ENCODE data around the gene FAF1. TPM values are rescaled to one million over a fixed set of nuclear protein-coding genes. Genes with fewer than 3 reads are reported as not detected.

FAF1 gene
- total and polyA plus RNA-seq, 2 donors (not counting 3 experiments of a cell fraction or from before 2014, with no cell fraction given), result 9.0 to 57.6 TPM

DNA sequence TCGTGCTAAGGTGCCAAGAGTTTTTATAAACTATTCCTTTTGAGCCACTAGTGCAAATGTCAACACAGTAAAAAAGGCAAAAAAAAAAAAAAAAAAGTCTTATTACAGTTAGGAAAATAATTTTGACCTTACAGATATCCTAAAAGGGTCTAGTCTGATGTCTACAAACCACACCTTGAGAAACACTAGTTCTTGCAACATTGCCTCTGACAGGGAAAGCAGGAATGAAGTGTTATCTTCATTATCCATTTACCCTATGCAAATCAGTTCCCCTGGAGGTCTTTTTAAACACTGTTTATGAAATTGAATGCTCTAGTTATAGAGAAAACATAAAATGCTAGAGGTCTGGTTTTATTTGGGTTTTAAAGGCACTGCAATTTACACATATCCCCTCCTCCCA lies 421.6 kb downstream of the FAF1 start:
- no TSS peak for BruUV-seq (replicated peaks)
- TF ChIP-seq FOS (IDR thresholded peaks at IDR 0.05; ENCODE audit: borderline replicate concordance, insufficient read depth, low read length), result no peak
- TF ChIP-seq GATA2 (IDR thresholded peaks at IDR 0.05; ENCODE audit: insufficient read depth, insufficient read length, low read depth, low read length), result no peak
- no peak for TF ChIP-seq MYC (IDR thresholded peaks at IDR 0.05; ENCODE audit: low read depth, low read length)
- TF ChIP-seq MAX (IDR thresholded peaks at IDR 0.05; ENCODE audit: insufficient read depth, insufficient read length), result no peak
- TF ChIP-seq JUN (IDR thresholded peaks at IDR 0.05; ENCODE audit: borderline replicate concordance, insufficient read depth, insufficient read length, low read depth), result no peak
- no peak for TF ChIP-seq EZH2 (IDR thresholded peaks at IDR 0.05; ENCODE audit: borderline replicate concordance, low read depth, low read length, severe bottlenecking)
- TF ChIP-seq, protein P1, sequence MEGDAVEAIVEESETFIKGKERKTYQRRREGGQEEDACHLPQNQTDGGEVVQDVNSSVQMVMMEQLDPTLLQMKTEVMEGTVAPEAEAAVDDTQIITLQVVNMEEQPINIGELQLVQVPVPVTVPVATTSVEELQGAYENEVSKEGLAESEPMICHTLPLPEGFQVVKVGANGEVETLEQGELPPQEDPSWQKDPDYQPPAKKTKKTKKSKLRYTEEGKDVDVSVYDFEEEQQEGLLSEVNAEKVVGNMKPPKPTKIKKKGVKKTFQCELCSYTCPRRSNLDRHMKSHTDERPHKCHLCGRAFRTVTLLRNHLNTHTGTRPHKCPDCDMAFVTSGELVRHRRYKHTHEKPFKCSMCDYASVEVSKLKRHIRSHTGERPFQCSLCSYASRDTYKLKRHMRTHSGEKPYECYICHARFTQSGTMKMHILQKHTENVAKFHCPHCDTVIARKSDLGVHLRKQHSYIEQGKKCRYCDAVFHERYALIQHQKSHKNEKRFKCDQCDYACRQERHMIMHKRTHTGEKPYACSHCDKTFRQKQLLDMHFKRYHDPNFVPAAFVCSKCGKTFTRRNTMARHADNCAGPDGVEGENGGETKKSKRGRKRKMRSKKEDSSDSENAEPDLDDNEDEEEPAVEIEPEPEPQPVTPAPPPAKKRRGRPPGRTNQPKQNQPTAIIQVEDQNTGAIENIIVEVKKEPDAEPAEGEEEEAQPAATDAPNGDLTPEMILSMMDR (IDR thresholded peaks at IDR 0.05; ENCODE audit: extremely low read depth in 1 of 2, insufficient read depth in 1 of 2, low read depth in 1 of 2, low read length in 2 of 2), result no peak
- no peak for TF ChIP-seq POLR2AphosphoS5 (IDR thresholded peaks at IDR 0.05; ENCODE audit: insufficient read depth, low read depth, low read length)
- no peak for TF ChIP-seq POLR2A (IDR thresholded peaks at IDR 0.05; ENCODE audit: low read depth, low read length)
- DNase-seq (ENCODE audit: low read depth, low spot score) (no peak), FAIRE-seq (no peak)
- Histone ChIP-seq H3K4me3 (replicated peaks in 1 of 3; ENCODE audit: insufficient read depth in 1 of 3, low read depth in 1 of 3, low read length in 3 of 3) (no peak overlapping the region), H3K9ac (replicated peaks; ENCODE audit: extremely low read depth, insufficient read depth, low read length) (no peak overlapping the region), H3K27ac (ENCODE audit: insufficient read depth, low read depth, low read length) (no peak overlapping the region), H2AFZ (ENCODE audit: low read depth, low read length) (no peak overlapping the region), H4K20me1 (replicated peaks; ENCODE audit: control insufficient read depth, extremely low read depth, insufficient read depth, low read length) (no peaks in the 10 kb centered on the region), H3K36me3 (ENCODE audit: control insufficient read depth in 2 of 2, extremely low read depth in 1 of 2, insufficient read depth in 2 of 2, low read length in 2 of 2) (no peaks in the 10 kb centered on the region), H3K4me2 (ENCODE audit: insufficient read depth, low read length) (no peak overlapping the region), H3K9me1 (replicated peaks; ENCODE audit: control insufficient read depth, extremely low read depth, insufficient read depth, low read length) (no peaks in the 10 kb centered on the region), H3K79me2 (ENCODE audit: control insufficient read depth, insufficient read depth, low read length) (no peaks in the 10 kb centered on the region), H3K4me1 (ENCODE audit: control insufficient read depth, extremely low read depth, insufficient read depth, low read length) (no peaks in the 10 kb centered on the region), H3K27me3 (ENCODE audit: control insufficient read depth in 2 of 2, insufficient read depth in 2 of 2, low read length in 2 of 2) (no peaks in the 10 kb centered on the region), H3K9me3 (replicated peaks; ENCODE audit: control insufficient read depth, insufficient read depth, low read length) (no peaks in the 10 kb centered on the region)
- POLR2A ChIA-PET, result no interaction called here
- dilution Hi-C loops (cut with MboI; ENCODE audit: extremely low pct_ligation_motif_present, low sequenced_read_pairs) (no loop called here), intact Hi-C loops (cut with micrococcal nuclease) (no loop called here)
- CTCF ChIA-PET, result no interaction called here
